IMR-90 (cell line): ENCODE results near the gene ABCA7. TPM values are rescaled to one million over a fixed set of nuclear protein-coding genes. Genes with fewer than 3 reads are reported as not detected.

Experiments used
- ATAC-seq: fragments of 200-7000 bp; cut with Tn5 transposase; 2 replicates; pipeline ENCODE4 v1.9.1; 2020; ENCODE audit warnings: low read depth, mild to moderate bottlenecking, moderate library complexity
- BruUV-seq: library from RNA; stranded (reverse); fragments of 400-500 nt; replicated peaks from 2 replicates; lab custom pipeline; 2021; lab: Mats Ljungman, UMichigan
- CTCF ChIA-PET: fragments of 300-600 bp; formaldehyde crosslinking; extraction: SDS; loops from one replicate; lab custom pipeline; 2021; ENCODE audit warnings: antibody characterized with exemption; lab: Yijun Ruan, JAX
- POLR2A ChIA-PET: fragments of 300-600 bp; sonication (Branson Sonifier 250); formaldehyde crosslinking; loops from one replicate; lab custom pipeline; 2022; ENCODE audit warnings: antibody characterized with exemption; ENCODE audit not compliant: unreplicated experiment; lab: Charles Lee
- DNase-seq: peaks from one replicate; pipeline ENCODE4 v3.0.0; 2013
- H2AFZ ChIP-seq: replicated peaks from 2 replicates; pipeline ENCODE3; 2013; ENCODE audit warnings: low read length, mild to moderate bottlenecking; ENCODE audit not compliant: poor library complexity
- H2AK5ac ChIP-seq: 2 replicates; pipeline ENCODE4 v1.6.1; 2013; ENCODE audit warnings: low read depth, low read length, inconsistent platforms
- H2AK9ac ChIP-seq: replicated peaks from 2 replicates; pipeline ENCODE3; 2013; ENCODE audit warnings: mild to moderate bottlenecking, low read depth, low read length, moderate library complexity; ENCODE audit not compliant: poor library complexity
- H2BK120ac ChIP-seq: 2 replicates; pipeline ENCODE4 v1.6.1; 2013; ENCODE audit warnings: low read depth, low read length, inconsistent platforms
- H2BK15ac ChIP-seq: 3 replicates; pipeline ENCODE4 v1.6.1; 2013; ENCODE audit warnings: low read depth, low read length, inconsistent platforms
- H2BK20ac ChIP-seq: 2 replicates; pipeline ENCODE4 v1.6.1; 2013; ENCODE audit warnings: low read depth, mild to moderate bottlenecking, inconsistent platforms, low read length, moderate library complexity
- H2BK5ac ChIP-seq: 2 replicates; pipeline ENCODE4 v1.6.1; 2013; ENCODE audit warnings: mild to moderate bottlenecking, low read depth, low read length, inconsistent platforms; ENCODE audit not compliant: poor library complexity, severe bottlenecking
- H3K14ac ChIP-seq: replicated peaks from 2 replicates; pipeline ENCODE4 v1.6.1; 2013; ENCODE audit warnings: low read depth, low read length, inconsistent platforms
- H3K18ac ChIP-seq: 2 replicates; pipeline ENCODE4 v1.6.1; 2013; ENCODE audit warnings: low read depth, low read length, control low read depth
- H3K23ac ChIP-seq: 2 replicates; pipeline ENCODE4 v1.6.1; 2013; ENCODE audit warnings: low read depth, low read length, inconsistent platforms
- H3K27ac ChIP-seq: 2 replicates; pipeline ENCODE4 v1.5.1; 2013; ENCODE audit warnings: mild to moderate bottlenecking, control low read depth, low read length; ENCODE audit not compliant: insufficient read depth
- H3K27me3 ChIP-seq: 2 replicates; pipeline ENCODE4 v1.6.1; 2013; ENCODE audit warnings: low read length; ENCODE audit not compliant: control insufficient read depth, insufficient read depth
- H3K36me3 ChIP-seq: 2 replicates; pipeline ENCODE4 v1.6.1; 2013; ENCODE audit warnings: low read length, mixed read lengths; ENCODE audit not compliant: control insufficient read depth, insufficient read depth
- H3K4ac ChIP-seq: 2 replicates; pipeline ENCODE4 v1.6.1; 2013; ENCODE audit warnings: low read depth, low read length, inconsistent platforms
- H3K4me1 ChIP-seq: 2 replicates; pipeline ENCODE4 v1.6.1; 2013; ENCODE audit warnings: low read length, mixed read lengths; ENCODE audit not compliant: control insufficient read depth, insufficient read depth
- H3K4me2 ChIP-seq: 2 replicates; pipeline ENCODE4 v1.6.1; 2013; ENCODE audit warnings: low read depth, mild to moderate bottlenecking, control low read depth, low read length, moderate library complexity
- H3K4me3 ChIP-seq: 2 replicates; pipeline ENCODE4 v1.5.1; 2013; ENCODE audit warnings: low read depth, mild to moderate bottlenecking, control low read depth, low read length, moderate library complexity; ENCODE audit not compliant: insufficient read depth
- H3K56ac ChIP-seq: 2 replicates; pipeline ENCODE4 v1.6.1; 2013; ENCODE audit warnings: low read length, inconsistent platforms; ENCODE audit not compliant: insufficient read depth; ENCODE audit errors: extremely low read depth
- H3K79me1 ChIP-seq, 2 experiments: 2 replicates each; pipeline ENCODE4 v1.6.1; 2013; ENCODE audit warnings: low read length in 2 of 2, inconsistent platforms in 1 of 2, low read depth in 1 of 2
- H3K9ac ChIP-seq: 2 replicates; pipeline ENCODE4 v1.6.1; 2013; ENCODE audit warnings: low read depth, low read length, control low read depth
- H3K9me1 ChIP-seq: 2 replicates; pipeline ENCODE4 v1.6.1; 2013; ENCODE audit warnings: low read length, inconsistent platforms; ENCODE audit not compliant: insufficient read depth
- H3K9me3 ChIP-seq: 2 replicates; pipeline ENCODE4 v1.6.1; 2013; ENCODE audit warnings: low read length; ENCODE audit not compliant: control insufficient read depth, insufficient read depth
- H4K20me1 ChIP-seq: 2 replicates; pipeline ENCODE4 v1.6.1; 2013; ENCODE audit warnings: low read length, inconsistent platforms; ENCODE audit not compliant: insufficient read depth
- H4K5ac ChIP-seq: 2 replicates; pipeline ENCODE4 v1.6.1; 2013; ENCODE audit warnings: mild to moderate bottlenecking, low read depth, low read length, control low read depth
- H4K8ac ChIP-seq, 2 experiments: 2 replicates each; pipeline ENCODE4 v1.6.1; 2013; ENCODE audit warnings: low read depth in 2 of 2, low read length in 2 of 2, control low read depth in 1 of 2, inconsistent platforms in 1 of 2
- H4K91ac ChIP-seq: 2 replicates; pipeline ENCODE4 v1.6.1; 2013; ENCODE audit warnings: low read depth, low read length, inconsistent platforms; ENCODE audit not compliant: insufficient read depth
- BHLHE40 ChIP-seq: fragments of 150-350 bp; IDR thresholded peaks from 2 replicates; pipeline ENCODE4 v1.6.1; 2016; ENCODE audit warnings: mild to moderate bottlenecking, low read depth, low read length
- CEBPB ChIP-seq: IDR thresholded peaks from 2 replicates; pipeline ENCODE4 v1.6.1; 2012; ENCODE audit warnings: low read depth, low read length, improper control_type of control experiment
- CHD1 ChIP-seq: IDR thresholded peaks from 2 replicates; pipeline ENCODE4 v1.6.1; 2012; ENCODE audit warnings: low read depth, low read length, improper control_type of control experiment
- CTCF ChIP-seq: conservative IDR thresholded peaks from 2 replicates; pipeline ENCODE4 v1.5.1; 2012; ENCODE audit warnings: mild to moderate bottlenecking, low read depth, low read length, improper control_type of control experiment
- ELK1 ChIP-seq: fragments of 150-350 bp; IDR thresholded peaks from 2 replicates; pipeline ENCODE4 v1.6.1; 2016; ENCODE audit warnings: low read depth, mild to moderate bottlenecking, low read length, moderate library complexity, borderline replicate concordance
- FOS ChIP-seq: fragments of 150-350 bp; IDR thresholded peaks from 2 replicates; pipeline ENCODE4 v1.6.1; 2016; ENCODE audit warnings: low read depth, low read length
- MXI1 ChIP-seq: IDR thresholded peaks from 2 replicates; pipeline ENCODE4 v1.6.1; 2012; ENCODE audit warnings: low read depth, mild to moderate bottlenecking, low read length, moderate library complexity, borderline replicate concordance
- NFE2L2 ChIP-seq: fragments of 150-350 bp; IDR thresholded peaks from 2 replicates; pipeline ENCODE4 v1.6.1; 2016; ENCODE audit warnings: low read depth, mild to moderate bottlenecking, low read length
- POLR2A ChIP-seq: IDR thresholded peaks from 2 replicates; pipeline ENCODE4 v1.6.1; 2012; ENCODE audit warnings: mild to moderate bottlenecking, low read depth, low read length
- RAD21 ChIP-seq: IDR thresholded peaks from 2 replicates; pipeline ENCODE4 v1.6.1; 2012; ENCODE audit warnings: low read length, improper control_type of control experiment
- RCOR1 ChIP-seq: IDR thresholded peaks from 2 replicates; pipeline ENCODE4 v1.6.1; 2012; ENCODE audit warnings: mild to moderate bottlenecking, low read length, improper control_type of control experiment; ENCODE audit not compliant: insufficient replicate concordance
- RFX5 ChIP-seq: IDR thresholded peaks from 2 replicates; pipeline ENCODE4 v1.8.0; 2012; ENCODE audit warnings: low read depth, mild to moderate bottlenecking, low read length, moderate library complexity
- SMC3 ChIP-seq: fragments of 150-350 bp; IDR thresholded peaks from 2 replicates; pipeline ENCODE4 v1.6.1; 2016; ENCODE audit warnings: low read depth, mild to moderate bottlenecking, antibody characterized with exemption, low read length, moderate library complexity
- USF2 ChIP-seq: fragments of 150-350 bp; IDR thresholded peaks from 2 replicates; pipeline ENCODE4 v1.6.1; 2017; ENCODE audit warnings: mild to moderate bottlenecking, antibody characterized with exemption, low read length, low read depth
- WGBS, 2 experiments: methylation state at CpG; one replicate each; pipeline versions ENCODE4 v1.1.5 to v1.1.7; 2013; ENCODE audit warnings: missing lambda C conversion rate in 2 of 2; ENCODE audit not compliant: insufficient read length in 1 of 2; ENCODE audit errors: extremely low coverage in 2 of 2; 5-methylcytosine and 5-hydroxymethylcytosine counted together
- dilution Hi-C: fragments of 300-500 bp; cut with HindIII; formaldehyde crosslinking; loops from one replicate; pipeline ENCODE4 v1.14.3; 2018; ENCODE audit warnings: low sequenced_read_pairs; ENCODE audit not compliant: unreplicated experiment
- in situ Hi-C: fragments of 300-500 bp; cut with MboI; formaldehyde crosslinking; loops from 3 replicates; pipeline ENCODE4 v1.14.3; 2019; ENCODE audit warnings: low sequenced_read_pairs, inconsistent platforms, mixed read lengths
- intact Hi-C: fragments of 100-400 bp; cut with micrococcal nuclease; formaldehyde crosslinking; loops from 2 replicates; pipeline ENCODE4 v1.10.0; 2022
- polyA plus RNA-seq, 3 experiments: library from polyadenylated mRNA; depleted of rRNA; stranded (reverse); fragments of >200 nt; gene quantifications; 2 replicates each; pipeline ENCODE4 v1.2.3, GENCODE V29; 2012; ENCODE audit warnings: low replicate concordance in 1 of 3
- total RNA-seq: library from RNA; depleted of rRNA; stranded (reverse); fragments of >200 nt; gene quantifications from 2 replicates; pipeline ENCODE4 v1.2.3, GENCODE V29; 2012

Gene ABCA7
- total and polyA plus RNA-seq, 2 of the 4 experiments (the other 2 are of a cell fraction): 0.36 to 3.3 TPM

- peak overlapping the region; percentile 63 for H2AFZ ChIP-seq
- no peak overlapping the region for H3K4me3 ChIP-seq
- 94% methylated on average over 7 of the region's 28 CpGs; no CpG with 5 or more reads in 1 of the 2 experiments for WGBS, 2 experiments
- in situ Hi-C loops (no loop called here), intact Hi-C loops (no loop called here), dilution Hi-C loops (no loop called here)
- H3K27ac ChIP-seq: no peak overlapping the region
- H4K20me1 ChIP-seq: no peaks in the 10 kb centered on the region
- BruUV-seq: no TSS peak
- no peak overlapping the region for H2BK120ac ChIP-seq
- H3K36me3 ChIP-seq: peaks cover 1% of the 10 kb centered on the region; the same call in 1 of the 2 replicates
- no peak overlapping the region for H3K56ac ChIP-seq
- H3K4ac ChIP-seq: no peak overlapping the region
- no peak overlapping the region for H4K5ac ChIP-seq
- H3K4me2 ChIP-seq: no peak overlapping the region
- H3K4me1 ChIP-seq: no peaks in the 10 kb centered on the region
- no peak overlapping the region for H2AK9ac ChIP-seq
- no peak overlapping the region for H3K18ac ChIP-seq
- H3K9ac ChIP-seq: no peak overlapping the region
- H3K9me3 ChIP-seq: peaks cover 42% of the 10 kb centered on the region
- H2AK5ac ChIP-seq: no peak overlapping the region
- H2BK20ac ChIP-seq: no peak overlapping the region
- no peak overlapping the region for H3K23ac ChIP-seq
- no peaks in the 10 kb centered on the region for H3K27me3 ChIP-seq
- DNase-seq (no peak), ATAC-seq (no peak)
- H3K14ac ChIP-seq: no peak overlapping the region
- POLR2A ChIA-PET: no interaction called here
- no peaks in the 10 kb centered on the region for H3K79me1 ChIP-seq
- CTCF ChIA-PET: interaction anchor here (0.8 to 1.2 kb wide), 2 partner anchors 11 kb away, joined by 3 read pairs; no protein-coding TSS in a partner anchor
- no peak overlapping the region for H2BK5ac ChIP-seq
- no peak overlapping the region for H4K91ac ChIP-seq
- H4K8ac ChIP-seq: no peak overlapping the region
- H2BK15ac ChIP-seq: no peak overlapping the region
- no peaks in the 10 kb centered on the region for H3K9me1 ChIP-seq
- TF ChIP-seq NFE2L2 (no peak), FOS (no peak), RCOR1 (no peak), MXI1 (no peak), BHLHE40 (no peak), CTCF (no peak), SMC3 (no peak), ELK1 (no peak), CHD1 (no peak), CEBPB (no peak), RFX5 (no peak), USF2 (no peak), RAD21 (no peak), POLR2A (no peak)
These were observed 14.5 kb downstream of the ABCA7 start for GRCh38 chr19:1054102-1055027.
